PFSK-1 (cell line): ENCODE data around the gene GRIP1.

Experiments used
- POLR2AphosphoS5 ChIP-seq: IDR thresholded peaks from 2 replicates; pipeline ENCODE4 v1.6.1; 2012; ENCODE audit warnings: low read depth, mild to moderate bottlenecking, control low read depth, low read length, moderate library complexity
- REST ChIP-seq, 2 experiments: IDR thresholded peaks; 2 replicates each; pipeline versions ENCODE4 v1.6.1 to v1.8.0; 2011 to 2012; ENCODE audit warnings: low read depth in 2 of 2, low read length in 2 of 2, control low read depth in 1 of 2, inconsistent platforms in 1 of 2, mild to moderate bottlenecking in 1 of 2, moderate library complexity in 1 of 2; ENCODE audit not compliant: insufficient read depth in 1 of 2

- TF ChIP-seq POLR2AphosphoS5: no peak
- no peak for TF ChIP-seq REST (IDR thresholded peaks at IDR 0.05; ENCODE audit: insufficient read depth in 1 of 2, low read depth in 2 of 2, low read length in 2 of 2)
These were observed 31.0 kb upstream of the GRIP1 start for GRCh38 chr12:66709893-66710292.
